Measurements from ENCODE around the gene CCNH.

DNA sequence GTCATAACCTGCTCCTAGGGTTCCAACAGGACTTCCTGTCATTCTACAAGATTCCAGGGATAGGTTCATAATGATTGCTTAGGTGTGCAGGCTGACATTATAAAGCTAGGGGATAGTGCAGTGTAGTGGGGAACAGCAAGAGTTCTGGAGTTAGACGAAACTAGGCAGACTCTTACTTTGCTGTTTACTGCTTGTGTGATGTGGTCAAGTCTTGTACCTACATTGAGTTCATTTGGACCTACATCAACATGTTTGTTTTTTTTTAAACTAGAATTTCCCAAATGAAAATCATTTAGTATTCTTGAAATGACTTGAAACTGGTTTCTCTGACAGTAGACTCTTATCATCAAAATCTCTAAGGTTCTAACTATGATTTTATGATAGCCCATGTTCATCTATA is 21.2 kb upstream of the CCNH start:
- TF ChIP-seq CTCF (conservative IDR thresholded peaks at IDR 0.05; ENCODE audit: low read length) (no peak), EZH2phosphoT487 (IDR thresholded peaks at IDR 0.05; ENCODE audit: borderline replicate concordance, low read depth, low read length) (no peak)
